ENCODE data around the gene POLD3. TPM values are rescaled to one million over a fixed set of nuclear protein-coding genes. Genes with fewer than 3 reads are reported as not detected.

POLD3 gene
- total RNA-seq, 4 donors from 2014 or later: 7.4 to 29.4 (median 20.6) TPM

- in situ Hi-C loops (cut with MboI; ENCODE audit: low pct_ligation_motif_present in 1 of 4, low pct_unique_long_range_greater_than_20kb in 1 of 4, low sequenced_read_pairs in 3 of 4): no loop called here
These were observed 49.5 kb downstream of the POLD3 start for GRCh38 chr11:74641905-74642304.

GRCh38 chr11:74642912-74643311, 50.5 kb downstream of the POLD3 start:
- Histone ChIP-seq H3K27me3 (no peaks in the 10 kb centered on the region), H3K4me1 (peaks cover 0 to 4% (median under 1%) of the 10 kb centered on the region in 4 donors), H3K9me3 (no peaks in the 10 kb centered on the region), H3K36me3 (peaks cover 0 to 26% (median 11%) of the 10 kb centered on the region in 4 donors), H3K27ac (peak overlapping the region; percentile 67 to 78 (median 76)), H3K4me3 (no peak overlapping the region)
- 91 to 95% methylated on average over 5 of the region's 5 CpGs for WGBS, 2 donors (ENCODE audit: low coverage in 1 of 2)
- no peak for DNase-seq
- intact Hi-C loops (cut with DNase I; ENCODE audit: low total_unique reads): no loop called here
- TF ChIP-seq POLR2AphosphoS5 (IDR thresholded peaks at IDR 0.05) (no peak), CTCF (IDR thresholded peaks at IDR 0.05) (no peak), EP300 (IDR thresholded peaks at IDR 0.05; ENCODE audit: low read depth) (no peak), POLR2A (IDR thresholded peaks at IDR 0.05) (no peak)
- in situ Hi-C loops (cut with MboI; ENCODE audit: low pct_ligation_motif_present in 1 of 4, low pct_unique_long_range_greater_than_20kb in 1 of 4, low sequenced_read_pairs in 3 of 4): no loop called here

More at GRCh38 chr11:74641905-74642304, 49.5 kb downstream of the POLD3 start:
- Histone ChIP-seq H3K9me3 (no peaks in the 10 kb centered on the region), H3K36me3 (peaks cover 0 to 26% (median 11%) of the 10 kb centered on the region in 4 donors), H3K27me3 (no peaks in the 10 kb centered on the region), H3K4me3 (no peak overlapping the region), H3K27ac (peak overlapping the region in 1 of 4 donors; percentile 78), H3K4me1 (peaks cover 0 to 6% (median 4%) of the 10 kb centered on the region in 4 donors)
- intact Hi-C loops (cut with DNase I; ENCODE audit: low total_unique reads): no loop called here
- WGBS, 2 donors (ENCODE audit: low coverage in 1 of 2): 87 to 92% methylated on average over 3 to 4 of the region's 4 CpGs
- DNase-seq: no peak
- TF ChIP-seq EP300 (IDR thresholded peaks at IDR 0.05; ENCODE audit: low read depth) (no peak), POLR2A (IDR thresholded peaks at IDR 0.05) (no peak), CTCF (IDR thresholded peaks at IDR 0.05) (no peak), POLR2AphosphoS5 (IDR thresholded peaks at IDR 0.05) (no peak)

DNA sequence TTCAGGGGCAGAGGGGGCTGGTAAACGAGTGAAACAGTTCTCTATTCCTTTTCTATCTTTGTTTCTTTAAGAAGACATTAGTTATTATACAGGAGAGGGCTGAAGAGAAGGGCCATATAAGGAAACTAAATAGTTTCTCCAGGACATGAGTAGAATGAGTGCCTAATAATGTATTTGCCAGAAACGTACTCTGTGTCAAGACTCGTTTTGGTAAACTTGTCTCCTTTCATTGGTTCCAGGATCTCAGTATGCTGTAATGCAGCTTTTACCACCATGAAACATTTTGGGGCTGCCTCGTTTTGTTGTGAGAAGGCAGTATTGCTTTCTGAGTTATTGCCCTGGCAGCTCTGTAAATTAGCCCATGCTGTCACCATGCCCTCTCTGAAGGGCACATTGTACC, 51.7 kb downstream of the POLD3 start:
- Histone ChIP-seq H3K27me3 (no peaks in the 10 kb centered on the region), H3K4me3 (no peak overlapping the region), H3K4me1 (peaks cover 0 to 4% (median 0%) of the 10 kb centered on the region in 4 donors), H3K9me3 (no peaks in the 10 kb centered on the region), H3K27ac (peak overlapping the region; percentile 67 to 78 (median 76)), H3K36me3 (peaks cover 0 to 26% (median 10%) of the 10 kb centered on the region in 4 donors)
- no peak for DNase-seq
- WGBS, 2 donors (ENCODE audit: low coverage in 1 of 2): 77 to 84% methylated on average over 4 of the region's 4 CpGs
- in situ Hi-C loops (cut with MboI; ENCODE audit: low pct_ligation_motif_present in 1 of 4, low pct_unique_long_range_greater_than_20kb in 1 of 4, low sequenced_read_pairs in 3 of 4) (no loop called here), intact Hi-C loops (cut with DNase I; ENCODE audit: low total_unique reads) (no loop called here)
- TF ChIP-seq EP300 (IDR thresholded peaks at IDR 0.05; ENCODE audit: low read depth): peak; percentile 55
- TF ChIP-seq POLR2AphosphoS5 (IDR thresholded peaks at IDR 0.05): peak in 1 of 3 donors; percentile 28
- TF ChIP-seq CTCF (IDR thresholded peaks at IDR 0.05): no peak
- no peak for TF ChIP-seq POLR2A (IDR thresholded peaks at IDR 0.05)

GRCh38 chr11:74646215-74646614, 53.8 kb downstream of the POLD3 start:
- H3K36me3 ChIP-seq: peaks cover 0 to 13% (median under 1%) of the 10 kb centered on the region in 4 donors
- TF ChIP-seq POLR2AphosphoS5 (IDR thresholded peaks at IDR 0.05) (no peak), CTCF (IDR thresholded peaks at IDR 0.05) (no peak), POLR2A (IDR thresholded peaks at IDR 0.05) (no peak), EP300 (IDR thresholded peaks at IDR 0.05; ENCODE audit: low read depth) (no peak)
- H3K27me3 ChIP-seq: no peaks in the 10 kb centered on the region
- peaks cover 0 to 18% (median 9%) of the 10 kb centered on the region in 4 donors for H3K4me1 ChIP-seq
- intact Hi-C loops (cut with DNase I; ENCODE audit: low total_unique reads) (no loop called here), in situ Hi-C loops (cut with MboI; ENCODE audit: low pct_ligation_motif_present in 1 of 4, low pct_unique_long_range_greater_than_20kb in 1 of 4, low sequenced_read_pairs in 3 of 4) (no loop called here)
- no peak overlapping the region for H3K4me3 ChIP-seq
- peak overlapping the region; percentile 67 to 78 (median 76) for H3K27ac ChIP-seq
- H3K9me3 ChIP-seq: no peaks in the 10 kb centered on the region
- no peak for DNase-seq
- WGBS, 2 donors (ENCODE audit: low coverage in 1 of 2): 94 to 100% methylated on average over 2 to 4 of the region's 4 CpGs

Measured in transverse colon (tissue), 4 donors.